Mammary epithelial cell (primary cell): Measurements from ENCODE around the gene CDK8.

ENCODE experiments used
- EZH2 ChIP-seq: IDR thresholded peaks from 2 replicates; pipeline ENCODE4 v1.6.1; 2012; ENCODE audit warnings: low read length, inconsistent platforms, borderline replicate concordance
- TF ChIP-seq, protein P1 (sequence below), 2 donors: IDR thresholded peaks in 1 of 2; conservative IDR thresholded peaks in 1 of 2; 2 replicates each; pipeline ENCODE4 v1.5.1; 2011 to 2012; ENCODE audit warnings: inconsistent platforms in 2 of 2, low read length in 2 of 2, mild to moderate bottlenecking in 2 of 2, control low read depth in 1 of 2, low read depth in 1 of 2; ENCODE audit not compliant: insufficient read depth in 1 of 2; ENCODE audit errors: extremely low read depth in 1 of 2

DNA sequence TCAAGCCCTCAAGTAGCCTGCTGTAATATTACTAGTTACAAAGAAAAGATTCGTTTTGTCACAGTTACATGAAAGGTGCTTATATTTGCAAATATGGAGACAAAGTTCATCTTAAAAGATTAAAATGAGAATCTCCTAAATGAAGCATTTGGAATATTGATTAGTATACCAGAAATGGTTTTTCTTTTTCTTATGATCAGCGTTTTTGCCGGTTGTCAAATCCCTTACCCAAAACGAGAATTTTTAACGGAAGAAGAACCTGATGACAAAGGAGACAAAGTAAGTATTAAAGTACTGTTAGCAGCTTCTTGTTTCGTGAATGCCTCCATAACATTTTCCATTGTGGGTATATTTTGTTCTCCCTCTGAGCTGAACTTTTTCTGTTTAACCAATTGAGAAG lies 147.1 kb downstream of the CDK8 start:
- TF ChIP-seq, protein P1, sequence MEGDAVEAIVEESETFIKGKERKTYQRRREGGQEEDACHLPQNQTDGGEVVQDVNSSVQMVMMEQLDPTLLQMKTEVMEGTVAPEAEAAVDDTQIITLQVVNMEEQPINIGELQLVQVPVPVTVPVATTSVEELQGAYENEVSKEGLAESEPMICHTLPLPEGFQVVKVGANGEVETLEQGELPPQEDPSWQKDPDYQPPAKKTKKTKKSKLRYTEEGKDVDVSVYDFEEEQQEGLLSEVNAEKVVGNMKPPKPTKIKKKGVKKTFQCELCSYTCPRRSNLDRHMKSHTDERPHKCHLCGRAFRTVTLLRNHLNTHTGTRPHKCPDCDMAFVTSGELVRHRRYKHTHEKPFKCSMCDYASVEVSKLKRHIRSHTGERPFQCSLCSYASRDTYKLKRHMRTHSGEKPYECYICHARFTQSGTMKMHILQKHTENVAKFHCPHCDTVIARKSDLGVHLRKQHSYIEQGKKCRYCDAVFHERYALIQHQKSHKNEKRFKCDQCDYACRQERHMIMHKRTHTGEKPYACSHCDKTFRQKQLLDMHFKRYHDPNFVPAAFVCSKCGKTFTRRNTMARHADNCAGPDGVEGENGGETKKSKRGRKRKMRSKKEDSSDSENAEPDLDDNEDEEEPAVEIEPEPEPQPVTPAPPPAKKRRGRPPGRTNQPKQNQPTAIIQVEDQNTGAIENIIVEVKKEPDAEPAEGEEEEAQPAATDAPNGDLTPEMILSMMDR (conservative IDR thresholded peaks at IDR 0.05 in 1 of 2, IDR thresholded peaks at IDR 0.05 in 1 of 2; ENCODE audit: extremely low read depth in 1 of 2, insufficient read depth in 1 of 2, low read depth in 1 of 2, low read length in 2 of 2), result no peak
- no peak for TF ChIP-seq EZH2
